KOPT-K1 (cell line): ENCODE results near the gene DAPK2.
"Not testable (repeated sequence)": the region's sequence is repeated elsewhere in the genome, so short reads cannot be mapped to it uniquely, and the experiment has no call there.

Experiments used
- H3K27ac ChIP-seq: fragments of 200-600 bp; sonication (generic); 2 replicates; pipeline ENCODE4 v1.5.1; 2016; ENCODE audit warnings: antibody characterized with exemption, mild to moderate bottlenecking, low read depth, low read length; ENCODE audit not compliant: poor library complexity, severe bottlenecking
- H3K36me3 ChIP-seq: fragments of 200-600 bp; sonication (generic); 2 replicates; pipeline ENCODE4 v1.5.1; 2017; ENCODE audit warnings: antibody characterized with exemption, mild to moderate bottlenecking, low read length, moderate library complexity; ENCODE audit not compliant: insufficient read depth
- H3K9me3 ChIP-seq: fragments of 200-600 bp; sonication (generic); 2 replicates; pipeline ENCODE4 v1.5.1; 2017; ENCODE audit warnings: antibody characterized with exemption, low read length, mild to moderate bottlenecking; ENCODE audit not compliant: insufficient read depth, poor library complexity, severe bottlenecking

DAPK2 gene

GRCh38 chr15:63907521-63907920, 138.8 kb downstream of the DAPK2 start:
- H3K9me3 ChIP-seq, result no peaks in the 10 kb centered on the region
- H3K36me3 ChIP-seq, result no peaks in the 10 kb centered on the region
- H3K27ac ChIP-seq, result no peak overlapping the region

DNA sequence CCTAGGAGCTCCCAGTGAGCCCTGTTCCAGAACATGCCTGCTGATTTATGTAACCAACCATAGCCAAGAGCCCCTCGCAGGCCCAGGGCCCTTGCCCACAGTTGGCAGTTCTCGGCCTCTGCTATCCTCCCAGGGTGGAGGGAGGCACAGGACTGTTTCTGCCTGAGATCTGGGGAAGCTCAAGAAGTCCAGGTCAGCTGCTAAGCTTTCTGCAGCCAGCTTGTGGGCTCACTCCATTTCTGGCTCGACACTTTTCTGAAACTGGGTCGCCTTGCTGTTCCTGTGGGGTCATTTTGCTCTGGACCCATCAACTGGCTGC, 140.1 kb downstream of the DAPK2 start:
- Histone ChIP-seq H3K36me3 (no peaks in the 10 kb centered on the region), H3K27ac (peak overlapping the region; percentile 35), H3K9me3 (no peaks in the 10 kb centered on the region)

- Histone ChIP-seq H3K36me3 (no peaks in the 10 kb centered on the region), H3K9me3 (no peaks in the 10 kb centered on the region), H3K27ac (peak overlapping the region; percentile 35)
Measured at GRCh38 chr15:63905558-63906265, 140.6 kb downstream of the DAPK2 start.

GRCh38 chr15:63905131-63905530, 141.2 kb downstream of the DAPK2 start:
- Histone ChIP-seq H3K9me3 (no peaks in the 10 kb centered on the region), H3K36me3 (no peaks in the 10 kb centered on the region), H3K27ac (no peak overlapping the region)

DNA sequence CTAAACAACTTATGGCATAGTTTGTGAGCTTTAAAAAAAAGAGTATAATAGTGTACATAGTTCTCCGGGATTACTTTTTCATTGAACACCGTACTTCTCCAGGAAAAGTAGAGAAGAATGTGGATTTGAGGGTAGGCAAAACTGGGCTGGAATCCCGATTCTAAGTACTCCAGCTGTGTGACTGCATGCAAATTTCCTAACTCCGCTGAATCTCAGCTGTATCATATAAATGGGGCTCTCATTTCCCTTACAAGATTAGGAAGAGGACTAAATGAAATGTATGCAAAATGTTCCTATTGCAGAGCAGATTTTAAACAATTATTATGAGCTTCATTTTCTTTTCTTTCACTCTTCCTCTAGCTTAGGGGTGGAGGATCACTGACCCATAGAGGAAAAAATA, 142.2 kb downstream of the DAPK2 start:
- no peaks in the 10 kb centered on the region for H3K36me3 ChIP-seq
- H3K27ac ChIP-seq, result no peak overlapping the region

GRCh38 chr15:63902671-63903035, 143.6 kb downstream of the DAPK2 start:
- H3K9me3 ChIP-seq, result no peaks in the 10 kb centered on the region
- H3K36me3 ChIP-seq, result no peaks in the 10 kb centered on the region
- no peak overlapping the region for H3K27ac ChIP-seq

More for the DNA sequence above, 142.2 kb downstream of the DAPK2 start:
- H3K9me3 ChIP-seq, result no peaks in the 10 kb centered on the region

GRCh38 chr15:63901912-63902670, 144.2 kb downstream of the DAPK2 start:
- H3K36me3 ChIP-seq, result no peaks in the 10 kb centered on the region
- H3K9me3 ChIP-seq, result no peaks in the 10 kb centered on the region
- no peak overlapping the region for H3K27ac ChIP-seq

- Histone ChIP-seq H3K27ac (no peak overlapping the region), H3K9me3 (no peaks in the 10 kb centered on the region)
Measured at GRCh38 chr15:63900306-63900705, 146.0 kb downstream of the DAPK2 start.

DNA sequence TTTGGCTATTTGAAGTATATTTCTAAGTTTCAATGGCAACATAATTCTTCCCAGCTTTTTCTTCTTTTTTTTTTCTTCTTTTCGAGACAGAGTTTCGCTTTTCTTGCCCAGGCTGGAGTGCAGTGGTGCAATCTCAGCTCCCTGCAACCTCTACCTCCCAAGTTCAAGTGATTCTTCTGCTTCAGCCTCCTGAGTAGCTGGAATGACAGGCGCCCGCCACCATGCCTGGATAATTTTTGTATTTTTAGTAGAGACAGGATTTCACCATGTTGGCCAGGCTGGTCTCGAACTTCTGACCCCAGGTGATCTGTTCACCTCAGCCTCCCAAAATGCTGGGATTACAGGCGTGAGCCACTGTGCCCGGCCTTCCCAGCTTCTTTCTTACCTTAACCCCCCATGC, 146.7 kb downstream of the DAPK2 start:
- H3K27ac ChIP-seq, H3K36me3 ChIP-seq, H3K9me3 ChIP-seq: not testable (repeated sequence)

More at GRCh38 chr15:63900306-63900705, 146.0 kb downstream of the DAPK2 start:
- no peaks in the 10 kb centered on the region for H3K36me3 ChIP-seq

GRCh38 chr15:63899193-63899592, 147.1 kb downstream of the DAPK2 start:
- H3K36me3 ChIP-seq, result no peaks in the 10 kb centered on the region
- H3K27ac ChIP-seq, result no peak overlapping the region
- H3K9me3 ChIP-seq, result no peaks in the 10 kb centered on the region

DNA sequence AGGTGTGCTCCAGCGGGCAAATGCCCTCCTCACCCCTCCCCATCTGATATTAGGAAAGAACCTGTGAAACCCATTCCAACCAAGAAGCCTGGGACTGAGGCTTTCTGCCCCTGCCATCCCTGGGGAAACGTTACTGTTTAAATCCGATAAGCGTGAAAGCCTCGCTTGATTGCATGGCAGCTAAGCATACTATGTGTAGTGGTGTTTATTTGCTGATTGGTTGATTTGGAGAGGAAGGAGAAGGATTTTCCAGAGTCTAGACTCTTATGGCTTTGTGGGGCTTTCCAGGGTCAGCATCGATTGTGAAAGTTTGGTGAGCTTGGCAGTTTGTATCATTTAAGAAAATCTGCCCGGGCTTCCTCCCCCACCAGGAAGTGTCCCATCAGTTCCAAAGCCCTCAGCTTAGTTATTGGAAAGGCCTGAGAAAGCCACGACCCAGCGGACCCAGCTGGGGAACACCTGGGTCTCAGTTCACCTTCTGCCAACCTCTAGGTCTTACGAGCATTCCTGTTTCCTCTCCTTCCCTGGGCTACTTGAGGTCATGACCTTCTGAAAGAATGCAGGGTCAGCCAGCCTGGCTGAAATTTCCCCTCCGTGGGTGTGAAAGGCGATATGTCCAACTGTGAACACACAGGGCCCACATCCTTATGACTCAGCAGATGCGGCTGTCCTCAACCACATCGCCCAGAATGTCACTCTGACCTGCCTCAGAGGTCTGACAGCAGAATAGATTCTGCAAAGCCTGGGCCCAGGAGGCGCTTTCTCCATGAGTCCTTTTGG, 149.8 kb downstream of the DAPK2 start:
- no peak overlapping the region for H3K27ac ChIP-seq
- no peaks in the 10 kb centered on the region for H3K36me3 ChIP-seq
- H3K9me3 ChIP-seq, result no peaks in the 10 kb centered on the region

GRCh38 chr15:63895787-63896218, 150.5 kb downstream of the DAPK2 start:
- Histone ChIP-seq H3K36me3 (no peaks in the 10 kb centered on the region), H3K27ac (no peak overlapping the region), H3K9me3 (no peaks in the 10 kb centered on the region)

GRCh38 chr15:63895194-63895593, 151.1 kb downstream of the DAPK2 start:
- no peaks in the 10 kb centered on the region for H3K36me3 ChIP-seq
- no peaks in the 10 kb centered on the region for H3K9me3 ChIP-seq
- no peak overlapping the region for H3K27ac ChIP-seq

- Histone ChIP-seq H3K36me3 (no peaks in the 10 kb centered on the region), H3K9me3 (no peaks in the 10 kb centered on the region), H3K27ac (no peak overlapping the region)
Measured at GRCh38 chr15:63894662-63894949, 151.7 kb downstream of the DAPK2 start.

GRCh38 chr15:63893866-63894661, 152.2 kb downstream of the DAPK2 start:
- Histone ChIP-seq H3K9me3 (no peaks in the 10 kb centered on the region), H3K27ac (peak overlapping the region; percentile 58), H3K36me3 (no peaks in the 10 kb centered on the region)
